ENCODE data around the gene COASY. TPM values are rescaled to one million over a fixed set of nuclear protein-coding genes. Genes with fewer than 3 reads are reported as not detected.

Gene COASY
- total and polyA plus RNA-seq, 8 donors: 15.6 to 127 (median 82.4) TPM

DNA sequence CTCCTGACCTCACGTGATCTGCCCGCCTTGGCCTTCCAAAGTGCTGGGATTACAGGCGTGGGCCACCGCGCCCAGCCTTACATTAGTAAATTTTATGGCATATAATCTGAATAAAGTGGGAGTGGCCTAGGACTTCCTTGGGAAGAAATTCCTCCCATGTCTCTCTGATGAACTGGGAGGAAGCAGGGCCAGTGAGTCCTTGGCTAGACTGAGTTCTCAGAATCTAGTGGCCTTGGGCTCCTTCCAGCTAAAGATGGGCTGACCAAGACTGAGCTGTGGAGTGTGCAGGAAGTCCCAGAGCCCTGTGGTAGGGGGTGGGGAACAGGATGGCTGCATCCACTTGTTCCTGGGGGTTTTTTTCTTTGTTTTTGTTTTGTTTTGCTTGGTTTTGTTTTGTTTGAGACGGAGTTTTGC is 35.9 kb upstream of the COASY start:
- no peak overlapping the region for H3K4me3 ChIP-seq
- peaks cover 5 to 21% (median 12%) of the 10 kb centered on the region in 4 donors for H3K36me3 ChIP-seq
- peaks cover 31 to 77% (median 44%) of the 10 kb centered on the region in 4 donors for H3K4me1 ChIP-seq
- no peaks in the 10 kb centered on the region for H3K27me3 ChIP-seq
- no peaks in the 10 kb centered on the region for H3K9me3 ChIP-seq
- TF ChIP-seq EP300 (IDR thresholded peaks at IDR 0.05) (no peak), POLR2A (IDR thresholded peaks at IDR 0.05) (no peak), POLR2AphosphoS5 (IDR thresholded peaks at IDR 0.05) (no peak)
- TF ChIP-seq, protein P1, sequence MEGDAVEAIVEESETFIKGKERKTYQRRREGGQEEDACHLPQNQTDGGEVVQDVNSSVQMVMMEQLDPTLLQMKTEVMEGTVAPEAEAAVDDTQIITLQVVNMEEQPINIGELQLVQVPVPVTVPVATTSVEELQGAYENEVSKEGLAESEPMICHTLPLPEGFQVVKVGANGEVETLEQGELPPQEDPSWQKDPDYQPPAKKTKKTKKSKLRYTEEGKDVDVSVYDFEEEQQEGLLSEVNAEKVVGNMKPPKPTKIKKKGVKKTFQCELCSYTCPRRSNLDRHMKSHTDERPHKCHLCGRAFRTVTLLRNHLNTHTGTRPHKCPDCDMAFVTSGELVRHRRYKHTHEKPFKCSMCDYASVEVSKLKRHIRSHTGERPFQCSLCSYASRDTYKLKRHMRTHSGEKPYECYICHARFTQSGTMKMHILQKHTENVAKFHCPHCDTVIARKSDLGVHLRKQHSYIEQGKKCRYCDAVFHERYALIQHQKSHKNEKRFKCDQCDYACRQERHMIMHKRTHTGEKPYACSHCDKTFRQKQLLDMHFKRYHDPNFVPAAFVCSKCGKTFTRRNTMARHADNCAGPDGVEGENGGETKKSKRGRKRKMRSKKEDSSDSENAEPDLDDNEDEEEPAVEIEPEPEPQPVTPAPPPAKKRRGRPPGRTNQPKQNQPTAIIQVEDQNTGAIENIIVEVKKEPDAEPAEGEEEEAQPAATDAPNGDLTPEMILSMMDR (IDR thresholded peaks at IDR 0.05): no peak
- 70 to 76% (median 73%) methylated on average over 6 of the region's 6 CpGs for WGBS, 5 donors
- intact Hi-C loops (cut with DNase I; ENCODE audit: low total_unique reads): loop anchor here (5.0 kb wide), 1 partner anchor 99 kb away; no protein-coding TSS in a partner anchor
- H3K27ac ChIP-seq: peak overlapping the region in 3 of 5 donors; percentile 37 to 93 (median 58)
- no peak for DNase-seq

DNA sequence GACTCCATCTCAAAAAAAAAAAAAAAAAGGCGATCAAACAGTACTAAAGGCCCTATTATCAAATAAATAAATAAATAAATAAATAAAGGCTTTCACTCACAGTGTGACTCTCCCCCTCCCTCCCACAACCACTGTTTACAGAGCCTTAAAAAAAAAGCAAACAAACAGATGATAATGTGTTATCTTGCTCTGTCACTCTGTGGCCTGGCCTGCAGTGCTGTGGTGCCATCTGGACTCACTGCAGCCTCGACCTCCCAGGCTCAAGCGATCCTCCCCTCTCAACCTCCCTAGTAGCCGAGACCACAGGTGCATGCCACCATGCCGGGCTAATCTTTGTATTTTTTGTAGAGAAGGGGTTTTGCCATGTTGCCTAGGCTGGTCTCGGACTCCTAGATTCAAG is 34.0 kb upstream of the COASY start:
- no peak for DNase-seq
- Histone ChIP-seq H3K4me1 (peaks cover 22 to 72% (median 41%) of the 10 kb centered on the region in 4 donors), H3K9me3 (no peaks in the 10 kb centered on the region), H3K36me3 (peaks cover 0 to 2% (median 0%) of the 10 kb centered on the region in 4 donors), H3K4me3 (no peak overlapping the region), H3K27ac (no peak overlapping the region), H3K27me3 (no peaks in the 10 kb centered on the region)
- intact Hi-C loops (cut with DNase I; ENCODE audit: low total_unique reads): loop anchor here (5.0 kb wide), 1 partner anchor 101 kb away; no protein-coding TSS in a partner anchor
- TF ChIP-seq POLR2A (IDR thresholded peaks at IDR 0.05) (no peak), POLR2AphosphoS5 (IDR thresholded peaks at IDR 0.05) (no peak), EP300 (IDR thresholded peaks at IDR 0.05) (no peak)
- TF ChIP-seq, protein P1 (IDR thresholded peaks at IDR 0.05): no peak
- WGBS, 5 donors: 81 to 89% (median 85%) methylated on average over 6 of the region's 6 CpGs

DNA sequence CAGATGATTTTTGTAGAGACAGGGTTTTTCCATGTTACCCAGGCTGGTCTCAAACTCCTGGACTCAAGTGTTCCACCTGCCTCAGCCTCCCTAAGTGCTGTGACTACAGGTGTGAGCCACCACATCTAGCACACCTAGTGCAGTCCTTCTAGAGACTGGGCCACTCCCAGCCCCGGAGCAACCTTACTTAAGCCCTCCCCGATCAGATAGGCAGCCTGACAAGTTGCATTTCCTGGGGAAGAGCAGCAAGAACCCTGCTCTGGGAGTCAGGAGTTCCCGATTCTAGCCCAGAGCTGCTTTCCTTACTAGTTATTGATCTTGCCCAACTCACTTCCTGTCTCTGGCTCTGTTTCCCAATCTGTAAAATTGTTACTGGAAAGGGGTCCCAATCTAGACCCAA is 32.9 kb upstream of the COASY start:
- 16 to 47% (median 39%) methylated on average over 3 of the region's 3 CpGs for WGBS, 5 donors
- Histone ChIP-seq H3K36me3 (no peaks in the 10 kb centered on the region), H3K27me3 (no peaks in the 10 kb centered on the region), H3K4me3 (no peak overlapping the region), H3K4me1 (peaks cover 17 to 66% (median 39%) of the 10 kb centered on the region in 4 donors), H3K9me3 (no peaks in the 10 kb centered on the region), H3K27ac (peak overlapping the region in 1 of 5 donors; percentile 4)
- TF ChIP-seq POLR2AphosphoS5 (IDR thresholded peaks at IDR 0.05): no peak
- TF ChIP-seq POLR2A (IDR thresholded peaks at IDR 0.05): no peak
- TF ChIP-seq, protein P1 (IDR thresholded peaks at IDR 0.05): no peak
- no peak for TF ChIP-seq EP300 (IDR thresholded peaks at IDR 0.05)
- no peak for DNase-seq
- intact Hi-C loops (cut with DNase I; ENCODE audit: low total_unique reads): loop anchor here (5.0 kb wide), 1 partner anchor 102 kb away; no protein-coding TSS in a partner anchor

DNA sequence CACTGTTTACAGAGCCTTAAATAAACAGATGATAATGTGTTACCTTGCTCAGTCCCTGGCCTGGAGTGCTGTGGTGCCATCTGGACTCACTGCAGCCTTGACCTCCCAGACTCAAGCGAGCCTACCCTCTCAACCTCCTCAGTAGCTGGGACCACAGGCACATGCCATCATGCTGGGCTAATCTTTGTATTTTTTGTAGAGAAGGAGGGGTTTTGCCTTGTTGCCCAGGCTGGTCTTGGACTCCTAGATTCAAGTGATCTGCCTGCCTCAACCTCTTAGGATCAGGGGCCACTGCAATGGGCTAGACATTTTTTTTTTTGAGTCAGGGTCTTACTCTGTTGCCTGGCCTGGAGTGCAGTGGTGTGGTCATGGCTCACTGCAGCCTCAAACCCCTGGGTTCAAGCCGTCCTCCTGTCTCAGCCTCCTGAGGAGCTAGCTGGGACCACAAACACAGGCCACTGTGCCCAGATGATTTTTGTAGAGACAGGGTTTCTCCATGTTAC is 30.9 kb upstream of the COASY start:
- H3K9me3 ChIP-seq: no peaks in the 10 kb centered on the region
- H3K27ac ChIP-seq: peak overlapping the region; percentile 80 to 91 (median 88)
- no peak for DNase-seq
- H3K4me1 ChIP-seq: peaks cover 28 to 69% (median 48%) of the 10 kb centered on the region in 4 donors
- intact Hi-C loops (cut with DNase I; ENCODE audit: low total_unique reads): no loop called here
- no peak overlapping the region for H3K4me3 ChIP-seq
- TF ChIP-seq, protein P1 (IDR thresholded peaks at IDR 0.05): no peak
- TF ChIP-seq POLR2A (IDR thresholded peaks at IDR 0.05) (no peak), EP300 (IDR thresholded peaks at IDR 0.05) (no peak), POLR2AphosphoS5 (IDR thresholded peaks at IDR 0.05) (no peak)
- no peaks in the 10 kb centered on the region for H3K36me3 ChIP-seq
- no peaks in the 10 kb centered on the region for H3K27me3 ChIP-seq
- WGBS, 5 donors: 57 to 75% (median 66%) methylated on average over 2 of the region's 2 CpGs
